ENCODE data around the gene ZNF32. TPM values are rescaled to one million over a fixed set of nuclear protein-coding genes. Genes with fewer than 3 reads are reported as not detected.

The ZNF32 gene
- 10 to 100 TPM; 10.9 to 20.4 (median 15.3) TPM for total RNA-seq
- long read RNA-seq, partial matches to known transcripts = 1 of 8 reads
- long read RNA-seq, other reads (novel, unspliced or antisense) = 2 of 8 reads

GRCh38 chr10:43648398-43649184 is at the start of gene ZNF32:
Gene ZNF32, minus strand, starts transcription at chr10:43648881. Its CDS starts 2,748 bp downstream, at chr10:43646133.
- peak within 1 kb of the TSS; percentile 88 to 96 (median 91) for H3K4me3 ChIP-seq
- no peaks in the 10 kb centered on the region for H3K27me3 ChIP-seq
- WGBS (ENCODE audit: insufficient coverage, low coverage, low lambda C conversion rate, missing lambda C conversion rate) = 1% methylated on average over 12 of the region's 90 CpGs
- TF ChIP-seq, protein P1, sequence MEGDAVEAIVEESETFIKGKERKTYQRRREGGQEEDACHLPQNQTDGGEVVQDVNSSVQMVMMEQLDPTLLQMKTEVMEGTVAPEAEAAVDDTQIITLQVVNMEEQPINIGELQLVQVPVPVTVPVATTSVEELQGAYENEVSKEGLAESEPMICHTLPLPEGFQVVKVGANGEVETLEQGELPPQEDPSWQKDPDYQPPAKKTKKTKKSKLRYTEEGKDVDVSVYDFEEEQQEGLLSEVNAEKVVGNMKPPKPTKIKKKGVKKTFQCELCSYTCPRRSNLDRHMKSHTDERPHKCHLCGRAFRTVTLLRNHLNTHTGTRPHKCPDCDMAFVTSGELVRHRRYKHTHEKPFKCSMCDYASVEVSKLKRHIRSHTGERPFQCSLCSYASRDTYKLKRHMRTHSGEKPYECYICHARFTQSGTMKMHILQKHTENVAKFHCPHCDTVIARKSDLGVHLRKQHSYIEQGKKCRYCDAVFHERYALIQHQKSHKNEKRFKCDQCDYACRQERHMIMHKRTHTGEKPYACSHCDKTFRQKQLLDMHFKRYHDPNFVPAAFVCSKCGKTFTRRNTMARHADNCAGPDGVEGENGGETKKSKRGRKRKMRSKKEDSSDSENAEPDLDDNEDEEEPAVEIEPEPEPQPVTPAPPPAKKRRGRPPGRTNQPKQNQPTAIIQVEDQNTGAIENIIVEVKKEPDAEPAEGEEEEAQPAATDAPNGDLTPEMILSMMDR (IDR thresholded peaks at IDR 0.05) = no peak
- TF ChIP-seq POLR2A (IDR thresholded peaks at IDR 0.05) = peak; percentile 62
- DNase-seq (peak; percentile 89), ATAC-seq (peak; percentile 99)
- intact Hi-C loops (cut with DNase I) = no loop called here
- peaks cover 0 to 3% (median 0%) of the 10 kb centered on the region in 4 donors for H3K4me1 ChIP-seq
- peak within 1 kb of the TSS; percentile 80 to 82 (median 82) for H3K27ac ChIP-seq
- peaks cover 3 to 21% (median 14%) of the 10 kb centered on the region in 4 donors for H3K9me3 ChIP-seq
- H3K36me3 ChIP-seq = peaks cover 0 to 22% (median 14%) of the 10 kb centered on the region in 4 donors

DNA sequence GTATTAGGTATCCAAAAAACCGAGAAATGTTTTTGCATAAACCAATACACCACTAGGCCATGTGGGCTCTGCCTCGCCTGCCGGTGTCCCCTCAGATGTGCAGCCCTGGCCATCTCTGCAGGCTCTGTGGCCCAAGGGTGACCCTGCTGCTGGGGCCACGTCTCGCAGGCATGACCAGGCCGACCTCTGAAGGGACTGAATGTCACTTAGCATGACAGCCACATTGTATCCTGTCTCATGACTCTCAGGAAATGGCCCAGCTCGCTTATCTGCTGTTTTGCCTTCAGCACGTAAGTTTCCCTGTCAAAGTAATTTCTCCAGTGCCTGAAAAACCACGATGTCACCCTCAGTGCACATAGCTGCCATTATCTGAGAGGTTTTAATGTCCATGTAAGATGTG is 49.5 kb upstream of the ZNF32 start:
- H3K4me1 ChIP-seq = no peaks in the 10 kb centered on the region
- intact Hi-C loops (cut with DNase I) = no loop called here

DNA sequence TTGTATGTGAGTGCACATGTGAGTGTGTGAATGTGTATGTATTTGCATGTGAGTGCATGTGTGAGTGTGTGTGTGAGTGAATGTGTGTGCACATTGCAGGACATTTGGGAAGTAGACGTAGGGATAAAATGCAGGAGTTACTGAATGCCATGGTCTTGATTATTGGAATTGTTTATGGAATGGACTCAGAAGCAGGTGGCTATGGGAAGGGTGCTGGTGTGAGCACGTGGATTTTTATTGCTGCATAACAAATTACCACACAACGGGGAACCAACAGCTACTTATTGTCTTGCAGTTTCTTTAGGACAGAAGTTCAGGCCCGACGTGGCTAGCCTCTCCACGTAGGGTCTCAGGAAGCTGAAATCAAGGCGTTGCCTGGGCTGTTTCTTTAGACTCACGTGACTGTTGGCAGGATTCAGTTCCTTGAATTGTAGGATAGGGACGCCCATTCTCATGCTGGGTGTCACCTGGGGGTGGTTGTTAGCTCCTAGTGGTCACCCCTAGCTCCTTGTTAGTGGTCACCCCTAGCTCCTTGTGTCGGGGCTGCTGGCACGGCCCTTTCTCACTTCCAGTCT is 48.3 kb upstream of the ZNF32 start:
- 70% methylated on average over 4 of the region's 11 CpGs for WGBS (ENCODE audit: insufficient coverage, low coverage, low lambda C conversion rate, missing lambda C conversion rate)
- intact Hi-C loops (cut with DNase I) = no loop called here
- no peaks in the 10 kb centered on the region for H3K36me3 ChIP-seq
- no peaks in the 10 kb centered on the region for H3K27me3 ChIP-seq
- H3K4me3 ChIP-seq = no peak overlapping the region
- no peaks in the 10 kb centered on the region for H3K9me3 ChIP-seq
- ATAC-seq (no peak), DNase-seq (no peak)
- H3K27ac ChIP-seq = no peak overlapping the region
- no peak for TF ChIP-seq POLR2A (IDR thresholded peaks at IDR 0.05)
- TF ChIP-seq, protein P1 (IDR thresholded peaks at IDR 0.05) = no peak
- peaks cover 0 to 4% (median 0%) of the 10 kb centered on the region in 4 donors for H3K4me1 ChIP-seq

More for the DNA sequence above, 49.5 kb upstream of the ZNF32 start:
- no peak overlapping the region for H3K4me3 ChIP-seq
- ATAC-seq = peak; percentile 58 to 78 (median 77)
- no peaks in the 10 kb centered on the region for H3K9me3 ChIP-seq
- no peaks in the 10 kb centered on the region for H3K36me3 ChIP-seq
- no peaks in the 10 kb centered on the region for H3K27me3 ChIP-seq
- peak overlapping the region in 1 of 3 donors; percentile 37 for H3K27ac ChIP-seq
- WGBS (ENCODE audit: insufficient coverage, low coverage, low lambda C conversion rate, missing lambda C conversion rate) = 38% methylated on average over 6 of the region's 9 CpGs
- no peak for DNase-seq
- TF ChIP-seq POLR2A (IDR thresholded peaks at IDR 0.05) = no peak
- TF ChIP-seq, protein P1 (IDR thresholded peaks at IDR 0.05) = no peak

GRCh38 chr10:43695730-43696129 is 47.0 kb upstream of the ZNF32 start:
- ATAC-seq = no peak
- no peak overlapping the region for H3K4me3 ChIP-seq
- no peaks in the 10 kb centered on the region for H3K27me3 ChIP-seq
- H3K4me1 ChIP-seq = peaks cover 0 to 10% (median 0%) of the 10 kb centered on the region in 4 donors
- no peak for TF ChIP-seq POLR2A (IDR thresholded peaks at IDR 0.05)
- TF ChIP-seq, protein P1 (IDR thresholded peaks at IDR 0.05) = no peak
- no peaks in the 10 kb centered on the region for H3K36me3 ChIP-seq
- no peaks in the 10 kb centered on the region for H3K9me3 ChIP-seq
- WGBS (ENCODE audit: insufficient coverage, low coverage, low lambda C conversion rate, missing lambda C conversion rate) = 88% methylated on average over 10 of the region's 16 CpGs
- DNase-seq = no peak
- intact Hi-C loops (cut with DNase I) = no loop called here
- no peak overlapping the region for H3K27ac ChIP-seq
